NT2/D1 (cell line): ENCODE data around the gene METAP2.

Experiments
- SUZ12 ChIP-seq: IDR thresholded peaks from 2 replicates; pipeline ENCODE4 v1.6.1; 2011; ENCODE audit not compliant: insufficient read length, insufficient read depth; ENCODE audit errors: extremely low read depth
- YY1 ChIP-seq: IDR thresholded peaks from 2 replicates; pipeline ENCODE4 v1.6.1; 2011; ENCODE audit not compliant: insufficient read length, insufficient read depth

DNA sequence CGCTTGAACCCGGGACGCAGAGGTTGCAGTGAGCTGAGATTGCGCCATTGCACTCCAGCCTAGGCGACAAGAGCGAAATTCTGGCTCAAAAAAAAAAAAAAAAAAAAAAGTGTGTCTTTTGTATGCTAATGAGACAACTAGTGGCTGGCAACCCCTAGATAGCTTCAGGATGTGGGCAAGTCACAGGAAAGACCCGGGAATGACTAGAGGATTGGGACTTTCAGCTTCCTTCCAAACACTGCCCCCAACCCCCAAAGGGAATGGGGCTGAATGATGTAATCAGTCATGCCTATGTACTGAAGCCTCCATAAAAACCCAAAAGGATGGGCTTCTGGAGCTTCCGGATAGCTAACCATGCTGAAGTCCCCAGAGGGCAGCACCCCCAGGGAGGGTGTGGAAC, 48.7 kb downstream of the METAP2 start:
- TF ChIP-seq YY1 (no peak), SUZ12 (no peak)
